Esophagus muscularis mucosa (tissue), 3 donors: ENCODE measurements around the gene WDR5.

Experiments
- CTCF ChIP-seq, 3 experiments: fragments of 200-600 bp in 2 of 3; fragments of 450-650 bp in 1 of 3; sonication (generic) in 2 of 3; IDR thresholded peaks; one replicate each; pipeline ENCODE4 v1.5.1; 2017 to 2019; ENCODE audit warnings: antibody characterized with exemption in 3 of 3, mild to moderate bottlenecking in 2 of 3, moderate library complexity in 1 of 3
- POLR2A ChIP-seq: fragments of 450-650 bp; IDR thresholded peaks from one replicate; pipeline ENCODE4 v1.6.1; 2017; ENCODE audit warnings: antibody characterized with exemption, moderate library complexity, mild to moderate bottlenecking, low read depth
- POLR2AphosphoS5 ChIP-seq, 2 donors: sonication (generic); formaldehyde crosslinking; IDR thresholded peaks; one replicate each; pipeline ENCODE4 v1.6.1; 2017; ENCODE audit warnings: antibody characterized with exemption in 2 of 2

GRCh38 chr9:134191455-134192209 lies 55.8 kb downstream of the WDR5 start:
- no peak for TF ChIP-seq CTCF (IDR thresholded peaks at IDR 0.05)
- no peak for TF ChIP-seq POLR2A
- no peak for TF ChIP-seq POLR2AphosphoS5 (IDR thresholded peaks at IDR 0.05)
